Measurements from ENCODE around the gene KLHL40.

KLHL40 gene

DNA sequence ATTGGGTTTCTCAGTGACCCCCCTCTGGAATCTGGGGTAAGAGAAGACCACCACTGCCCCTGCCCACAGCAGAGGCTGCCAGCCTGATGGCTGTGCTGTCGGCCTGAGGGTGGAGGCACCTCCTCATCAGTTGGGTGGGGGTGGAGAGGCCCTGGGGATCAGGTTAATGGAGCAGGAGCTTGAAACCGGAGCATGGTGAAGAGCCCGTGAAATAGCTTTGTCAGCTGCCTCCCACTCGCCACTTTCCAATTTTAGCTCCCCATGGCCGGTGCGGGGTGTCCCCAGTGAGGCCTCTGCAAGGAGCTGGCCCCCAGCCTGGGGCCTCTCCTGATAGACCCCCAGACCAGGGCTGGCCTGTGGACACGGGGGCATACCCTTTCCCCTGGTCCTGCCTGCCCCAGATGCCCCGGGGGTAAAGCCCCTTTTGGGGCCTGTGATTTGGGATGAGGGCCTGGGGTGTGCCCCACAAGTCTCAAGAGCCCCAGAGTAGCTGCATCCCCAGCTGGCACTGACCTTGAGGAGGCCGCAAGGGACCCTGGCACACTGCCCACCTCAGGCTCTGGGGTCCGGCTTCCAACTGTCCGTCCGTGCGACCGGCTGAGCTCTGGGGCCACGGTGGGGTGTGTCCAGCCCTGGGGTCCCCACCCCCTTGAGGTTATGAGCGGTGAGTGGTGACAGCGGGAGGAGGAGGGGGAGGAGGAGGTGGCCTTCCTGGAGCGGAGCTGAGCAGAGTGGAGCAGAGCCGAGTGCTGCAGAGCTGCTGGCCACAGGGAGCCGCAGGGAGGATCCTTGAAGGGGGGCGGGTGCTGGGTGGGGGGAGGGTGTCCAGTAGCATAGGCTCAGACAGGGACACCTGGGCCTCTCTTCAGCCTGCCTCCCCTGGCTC is 17.0 kb downstream of the KLHL40 start, which contains the start of gene HHATL:
Gene HHATL, minus strand, starts transcription at position 733 of the 886 bp plus-strand sequence. CDS start 1,972 bp downstream, outside the sequence.
- peak in 40 of 56 donors; percentile 22 to 79 (median 51) for DNase-seq

DNA sequence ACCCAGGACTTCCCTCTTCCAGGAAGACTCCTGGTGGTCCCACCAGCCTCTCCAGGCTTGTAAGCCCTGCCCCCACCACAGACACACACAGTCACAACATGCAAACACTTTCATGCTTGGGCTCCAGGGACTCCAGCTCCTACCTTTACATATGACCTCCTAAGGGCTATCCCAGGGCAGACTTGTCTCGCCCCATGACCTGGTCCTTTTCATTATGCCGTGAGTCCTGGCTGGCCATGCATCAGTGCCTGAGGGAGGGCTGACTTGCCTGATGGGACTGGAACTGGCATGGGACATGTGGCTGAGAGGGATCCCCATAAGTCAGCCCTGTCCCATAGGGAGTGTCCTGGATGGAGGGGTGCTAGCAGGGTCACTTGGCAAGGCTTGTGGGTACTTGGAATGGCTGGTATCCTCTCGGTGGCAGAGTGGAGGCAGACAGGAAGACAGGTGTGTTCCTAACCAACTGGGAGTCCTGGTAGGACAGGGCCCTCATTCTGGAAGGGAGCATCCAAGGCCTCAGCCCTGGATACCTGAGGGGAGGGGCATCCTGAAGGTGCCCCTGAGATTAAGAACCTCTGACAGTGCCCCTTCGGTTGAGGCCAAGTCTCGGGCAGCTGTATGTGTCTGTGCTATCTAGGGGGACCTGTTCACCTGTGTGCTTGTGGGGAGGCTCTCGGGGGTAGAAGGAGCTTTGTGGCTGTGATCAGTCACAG is 17.8 kb downstream of the KLHL40 start:
- peak in 1 of 56 donors; percentile 61 for DNase-seq

DNA sequence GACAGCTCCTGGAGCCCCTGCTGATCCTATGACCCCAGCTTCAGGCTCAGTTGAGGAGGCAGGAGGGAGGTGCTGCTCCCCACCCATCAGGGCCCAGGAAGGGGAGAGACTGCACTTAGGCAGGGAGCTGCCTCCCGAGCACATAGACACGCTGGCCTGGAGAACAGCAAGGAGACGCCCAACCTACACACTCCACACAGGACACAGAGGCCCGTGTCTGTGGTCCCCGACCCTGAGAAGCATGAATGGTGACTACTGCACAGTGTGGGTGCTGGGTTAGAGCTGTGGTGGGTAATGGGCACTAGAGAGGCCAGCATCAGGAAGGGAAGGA is 18.3 kb downstream of the KLHL40 start:
- no peak for DNase-seq

DNA sequence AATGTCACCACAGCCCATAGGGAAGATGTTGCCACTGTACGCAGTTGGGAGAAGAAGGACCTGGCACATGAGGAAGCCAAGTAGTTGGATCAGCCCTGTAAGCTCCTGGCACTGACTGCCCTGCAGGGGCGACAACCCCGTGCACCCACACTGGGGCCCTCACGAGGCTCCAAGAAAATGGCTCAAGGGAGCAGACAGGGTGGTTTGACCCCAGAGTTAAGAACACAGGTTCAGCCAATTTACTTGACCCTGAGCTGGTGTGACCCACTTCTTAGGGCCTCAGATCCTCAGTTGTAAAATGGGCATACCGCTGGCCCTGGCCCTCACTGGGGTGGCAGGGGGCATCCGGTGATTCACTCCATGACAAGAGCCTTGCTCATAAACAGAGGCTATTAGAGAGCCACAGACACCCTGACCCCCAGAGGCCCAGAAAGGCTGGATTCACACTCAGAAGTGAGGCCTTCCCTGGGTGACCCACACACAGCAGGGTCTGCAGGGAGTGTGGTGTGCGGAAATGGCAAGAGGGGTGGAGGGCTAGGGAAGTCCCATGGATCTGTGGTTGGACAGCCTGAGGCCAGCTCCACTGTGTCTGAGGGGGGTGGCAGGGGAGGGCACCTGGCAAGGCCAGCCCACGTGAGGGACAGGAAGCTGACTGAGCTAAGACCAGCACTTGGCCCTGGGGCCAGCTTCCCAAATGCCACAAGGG is 19.0 kb downstream of the KLHL40 start:
- DNase-seq: no peak

DNA sequence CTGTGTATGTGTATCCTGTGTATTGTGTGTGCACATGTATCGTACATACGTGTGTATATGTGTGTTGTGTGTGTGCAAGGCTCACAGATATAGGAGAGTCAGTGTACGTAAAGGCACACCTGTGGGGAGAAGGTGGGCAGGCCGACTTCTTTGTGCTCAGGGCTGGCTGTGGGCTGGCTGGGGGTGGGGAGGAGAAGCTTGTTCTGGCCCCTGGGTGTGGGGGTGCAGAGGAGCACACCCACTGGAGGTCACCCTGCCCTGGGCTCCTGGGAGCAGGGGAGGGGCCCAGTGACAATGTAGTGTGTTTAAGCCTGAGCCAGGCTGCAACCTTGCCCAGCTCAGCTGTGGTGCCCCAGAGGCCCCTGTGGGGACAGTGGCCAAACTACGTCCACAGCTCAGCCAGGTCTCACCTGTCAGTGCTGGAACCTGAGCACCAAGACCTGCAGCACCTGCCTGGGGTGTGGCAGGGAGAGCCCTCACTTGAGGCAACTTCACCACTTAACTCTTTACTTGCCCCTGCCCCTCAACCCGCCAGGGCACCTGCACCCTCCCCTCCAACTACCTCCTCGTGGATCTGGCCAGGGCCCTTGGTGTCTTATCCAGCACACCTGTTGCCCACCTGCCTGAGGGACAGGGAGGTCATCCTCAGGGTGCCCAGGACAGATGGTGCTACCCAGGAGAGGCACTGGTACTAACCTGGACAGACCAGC is 19.9 kb downstream of the KLHL40 start:
- no peak for DNase-seq

DNA sequence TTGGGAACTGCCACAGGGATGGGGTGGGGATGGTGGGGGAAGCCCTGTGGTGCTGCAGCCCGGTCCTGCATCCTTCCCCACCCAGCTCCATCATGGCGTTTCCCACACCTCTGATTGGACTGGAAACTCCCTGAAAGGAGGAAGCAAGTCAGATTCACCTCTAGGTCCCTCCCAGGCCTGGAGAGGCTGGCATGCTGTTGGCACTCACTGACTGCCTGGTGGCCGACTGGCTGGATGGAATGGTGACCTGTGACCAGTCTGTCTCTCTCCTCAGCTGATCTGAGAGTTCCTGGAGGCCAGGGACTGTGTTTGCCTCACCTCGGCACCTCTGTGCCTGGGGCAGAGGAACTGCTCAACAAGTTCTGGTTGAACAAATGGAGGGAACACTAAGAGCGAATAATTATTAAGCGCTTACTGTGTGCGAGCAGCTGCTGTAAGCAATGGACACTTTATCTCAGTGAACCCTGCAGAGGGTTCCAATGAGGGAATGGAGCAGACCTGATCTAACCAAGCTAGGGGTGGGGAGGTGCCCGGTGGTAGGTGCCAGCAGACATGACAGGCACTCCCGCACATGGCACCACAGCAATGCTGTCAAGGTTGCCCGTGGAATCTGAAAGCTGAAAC is 20.7 kb downstream of the KLHL40 start:
- no peak for DNase-seq

DNA sequence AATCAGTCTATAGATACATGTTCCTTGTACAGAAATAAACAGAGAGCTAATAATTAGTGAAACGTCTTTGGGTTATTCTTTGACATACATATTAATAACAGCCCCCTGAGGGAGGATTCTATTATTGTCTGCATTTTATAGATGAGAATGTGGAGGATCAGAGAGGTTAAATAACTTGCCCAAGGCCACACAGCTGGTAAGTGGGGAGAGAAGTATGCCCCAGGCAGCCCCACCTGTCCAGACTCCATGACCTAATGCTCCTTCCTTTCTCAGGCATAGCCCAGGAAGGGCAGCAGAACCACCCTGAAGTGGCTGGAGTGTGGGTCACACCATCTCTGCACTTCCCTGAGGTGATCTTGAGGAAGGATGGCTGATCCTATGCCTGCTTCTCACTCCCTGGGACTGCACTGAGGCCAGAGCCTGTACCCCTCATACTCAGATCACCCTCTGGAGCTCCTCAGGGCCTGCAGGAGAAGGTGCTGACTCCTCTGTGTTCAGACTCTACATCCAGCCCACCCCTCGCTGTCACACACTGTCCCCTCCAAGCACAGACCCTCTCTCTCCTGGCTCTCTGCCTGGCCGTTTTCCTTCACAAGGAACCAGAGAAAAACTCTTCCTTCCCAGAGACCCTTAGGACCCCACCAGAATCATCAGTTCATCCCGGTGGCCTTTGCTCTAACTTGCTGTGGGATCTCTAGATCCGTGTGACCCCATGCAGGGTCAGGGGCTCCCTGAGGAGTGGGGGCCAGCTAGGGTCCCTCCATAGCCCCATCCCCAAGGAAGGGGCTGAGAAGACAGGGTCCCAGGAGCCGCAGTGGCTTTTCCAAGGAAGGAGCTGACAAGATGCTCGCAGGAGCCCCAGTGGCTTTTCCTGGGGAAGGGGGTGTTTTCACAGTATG is 21.6 kb downstream of the KLHL40 start:
- no peak for DNase-seq

DNA sequence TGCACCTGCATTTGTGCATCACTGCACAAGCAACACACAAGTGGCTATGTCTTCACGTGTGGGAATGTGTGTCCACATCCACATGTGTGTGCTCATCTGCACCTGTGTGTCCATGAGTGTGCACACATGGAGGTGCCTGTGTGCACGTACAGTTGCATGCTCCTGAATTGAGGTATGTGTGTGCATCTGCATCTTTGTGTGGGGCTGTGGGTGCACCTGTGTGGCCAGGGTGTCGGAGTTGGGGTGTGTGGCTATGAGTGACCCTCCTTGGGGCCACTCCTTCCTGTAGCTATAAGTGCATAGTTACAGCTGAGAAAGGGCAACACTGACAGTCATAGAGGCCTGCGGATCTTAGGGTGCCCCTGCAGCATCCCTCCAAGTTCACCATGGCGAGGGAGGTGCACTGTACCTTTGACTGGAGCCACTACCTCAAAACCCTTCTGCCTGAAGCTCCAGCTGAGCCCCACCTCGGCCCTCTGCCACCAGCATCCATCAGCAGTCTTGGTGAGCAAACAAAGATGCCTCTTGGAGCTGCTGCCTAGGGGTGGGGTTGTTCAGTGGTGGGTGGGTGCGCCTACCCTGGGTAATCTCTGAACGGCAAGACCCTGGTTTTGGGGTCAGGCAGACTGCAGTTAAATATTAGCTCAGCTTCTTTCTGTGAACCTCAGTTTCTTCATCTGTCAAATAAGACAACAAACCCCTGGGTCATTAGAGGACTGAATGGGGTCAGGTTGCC is 22.5 kb downstream of the KLHL40 start:
- no peak for DNase-seq

DNA sequence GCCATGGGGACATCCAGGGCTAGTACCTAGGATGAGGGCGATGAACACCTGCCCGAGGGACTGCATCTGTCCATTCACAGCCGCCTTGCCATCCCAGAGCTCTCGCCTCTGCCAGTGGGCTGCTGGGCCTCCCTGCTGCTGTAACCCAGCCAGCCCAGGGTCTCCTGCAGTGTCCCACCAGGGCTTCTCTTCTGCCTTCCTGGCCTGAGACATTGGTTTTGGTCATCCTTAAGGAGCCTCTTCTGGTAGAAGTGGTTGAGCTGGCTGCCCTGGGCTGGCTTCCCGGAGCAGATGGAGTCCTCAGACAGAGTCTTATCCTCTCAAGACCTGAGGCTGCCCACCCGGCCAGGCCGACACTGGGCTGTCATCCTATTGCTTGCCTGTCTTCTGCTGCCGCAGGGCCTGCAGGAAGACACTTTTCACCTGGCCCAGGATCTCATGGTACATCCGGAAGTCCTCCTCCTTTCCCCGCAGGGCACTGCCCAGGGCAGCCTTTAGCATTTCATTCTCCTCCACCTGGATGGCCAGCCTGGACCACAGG is 23.3 kb downstream of the KLHL40 start:
- no peak for DNase-seq

DNA sequence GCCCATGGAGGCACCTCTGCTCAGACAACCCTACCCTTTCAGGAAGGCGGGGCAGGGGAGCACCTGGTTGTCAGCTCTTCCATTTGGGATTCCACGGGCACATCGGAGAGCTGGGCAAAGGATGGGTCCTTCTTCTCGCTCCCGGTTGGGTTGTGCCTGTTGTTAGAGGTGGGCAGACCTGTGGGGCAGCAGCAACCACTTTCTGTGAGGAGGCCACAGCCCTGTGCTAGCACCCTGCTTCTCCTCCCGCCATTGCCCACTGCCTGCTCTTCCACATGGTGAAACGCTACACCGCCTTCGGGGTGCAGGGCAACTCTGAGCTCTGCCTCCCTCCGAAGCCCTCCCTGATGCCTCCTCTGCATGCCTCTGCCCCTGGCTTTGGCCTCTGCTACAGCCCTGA is 24.3 kb downstream of the KLHL40 start:
- no peak for DNase-seq

DNA sequence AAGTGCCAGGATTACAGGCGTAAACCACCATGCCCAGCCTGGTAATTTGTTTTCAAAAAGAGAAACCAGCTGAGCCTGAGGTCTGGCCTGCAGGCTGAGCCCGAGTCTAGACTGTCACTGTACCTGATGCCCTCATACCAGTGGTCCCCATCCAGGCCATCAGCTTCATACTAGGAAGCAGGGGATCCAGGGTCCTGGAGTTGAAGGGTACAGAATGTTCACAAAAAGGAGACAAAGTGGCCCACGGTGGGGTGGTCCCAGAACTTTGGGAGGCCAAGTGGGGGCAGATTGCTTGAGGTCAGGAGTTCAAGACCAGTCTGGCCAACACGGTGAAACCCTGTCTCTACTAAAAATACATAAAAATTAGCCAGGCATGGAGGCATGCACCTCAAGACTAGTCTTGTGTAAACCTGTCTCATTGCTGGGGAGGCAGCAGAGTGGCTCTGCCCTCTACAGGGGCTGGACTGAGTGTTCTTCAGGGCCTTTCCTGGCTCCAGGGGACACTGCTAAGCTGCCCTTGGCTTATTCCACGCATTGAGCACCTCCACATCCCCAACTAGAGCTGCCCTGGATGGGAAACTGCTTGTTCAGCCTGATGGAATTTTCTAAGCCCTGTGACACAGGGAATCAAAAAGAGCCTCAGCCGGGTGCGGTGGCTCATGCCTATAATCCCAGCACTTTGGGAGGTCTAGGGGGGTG is 25.1 kb downstream of the KLHL40 start:
- DNase-seq: no peak

DNA sequence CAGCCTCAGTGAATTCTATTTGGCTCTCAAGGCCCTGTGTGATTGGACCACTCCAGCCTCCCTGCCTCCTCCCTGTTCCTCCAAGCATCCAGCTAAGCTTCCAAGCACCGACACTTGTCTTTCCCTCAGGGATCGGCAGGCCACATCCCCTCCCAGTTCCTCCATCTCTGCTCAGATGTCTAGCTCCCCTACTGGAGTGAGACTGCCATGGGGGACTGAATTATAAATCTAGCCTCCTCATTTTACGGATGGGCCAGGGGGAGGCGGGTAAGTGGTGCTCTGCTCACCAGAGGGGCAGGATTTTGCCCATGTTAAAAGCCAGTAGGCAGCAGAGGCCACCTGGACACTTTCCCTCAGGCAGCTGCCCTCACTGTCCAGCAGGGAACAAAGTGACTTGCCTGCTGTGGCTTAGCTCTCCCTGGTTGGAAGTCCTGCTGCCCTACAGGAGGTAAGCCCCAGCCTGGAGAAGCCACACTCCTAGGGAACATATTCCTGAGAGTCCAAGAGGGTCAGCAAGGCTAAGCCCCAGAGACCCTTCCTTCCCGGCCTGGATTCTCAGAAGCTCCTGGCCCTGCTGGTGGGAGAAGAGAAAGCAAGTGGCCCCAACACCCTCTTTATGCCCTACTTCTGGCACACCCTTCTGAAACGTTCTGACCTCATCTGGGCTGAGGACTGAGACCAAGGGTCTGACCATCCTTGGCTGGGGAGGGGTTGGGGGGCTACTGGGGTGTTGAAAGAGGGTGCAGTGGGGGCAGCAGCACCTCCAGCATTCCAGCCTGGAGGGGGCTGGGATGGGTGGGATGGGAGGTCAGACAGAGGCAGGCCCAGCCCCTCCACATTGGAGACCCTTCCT is 26.4 kb downstream of the KLHL40 start:
- no peak for DNase-seq

DNA sequence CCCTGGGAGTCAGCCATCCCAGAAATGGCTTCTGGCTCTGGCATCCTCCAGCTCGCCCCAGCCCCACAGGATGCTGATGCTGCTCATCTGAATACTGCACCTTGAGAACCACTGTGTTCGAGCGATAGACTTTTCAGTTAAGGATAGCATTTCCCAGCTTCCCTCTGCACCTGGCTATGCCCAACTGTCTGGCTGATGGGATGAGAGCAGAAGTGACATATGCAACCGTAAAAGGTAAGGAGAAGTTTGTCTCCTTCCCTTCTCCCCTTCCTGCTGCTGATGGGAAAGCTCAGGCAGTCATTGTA is 27.0 kb downstream of the KLHL40 start:
- DNase-seq: no peak

DNA sequence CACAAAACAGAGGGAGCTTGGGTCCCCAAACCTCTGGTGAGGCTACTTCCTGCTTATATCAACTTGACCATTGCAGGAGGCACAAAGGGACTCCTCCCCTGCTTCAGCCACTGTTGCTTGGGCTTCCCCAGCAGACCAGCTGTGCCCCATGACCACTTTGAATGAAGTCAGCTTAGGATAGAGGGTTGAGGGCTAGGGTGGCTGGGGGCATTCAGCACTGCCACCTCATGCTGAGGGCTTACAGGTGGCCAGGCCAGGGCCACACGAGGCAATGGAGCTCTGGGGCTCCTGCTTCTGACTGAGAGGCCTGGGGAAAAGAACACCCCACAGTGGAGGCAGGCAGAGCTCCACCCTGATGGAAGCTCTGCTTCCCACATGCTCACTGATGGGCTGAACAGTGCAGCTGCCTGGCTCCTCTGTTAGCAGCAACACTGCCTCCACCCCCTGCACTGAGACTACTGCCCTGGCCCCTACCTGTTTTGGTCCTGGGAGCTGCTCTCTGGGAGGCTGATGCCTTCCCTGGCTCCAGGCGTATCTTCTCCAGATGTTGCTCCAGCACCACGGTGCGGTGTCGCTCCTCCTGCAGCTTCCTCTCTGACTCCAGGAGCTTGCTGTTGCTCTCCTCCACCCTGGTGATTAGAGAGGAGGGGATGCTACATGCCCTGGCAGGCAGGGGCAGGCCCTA is 27.5 kb downstream of the KLHL40 start:
- no peak for DNase-seq

DNA sequence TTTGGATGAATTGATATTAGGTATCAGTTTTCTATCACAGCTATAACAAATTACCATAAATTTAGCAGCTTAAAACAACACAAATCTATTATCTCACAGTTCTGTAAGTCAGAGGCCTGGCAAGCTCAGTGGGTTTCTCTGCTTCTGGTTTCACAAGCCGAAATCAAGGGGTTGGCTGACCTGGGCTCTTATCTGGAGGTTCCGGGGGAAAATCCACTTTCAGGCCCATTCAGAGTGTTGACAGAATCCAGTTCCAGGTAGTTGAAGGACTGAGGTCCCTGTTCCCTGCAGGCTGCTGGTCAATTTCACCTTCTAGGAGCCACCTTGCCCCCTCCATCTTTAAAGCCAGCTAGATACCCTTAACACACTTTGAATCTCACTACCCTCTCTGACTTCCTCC is 28.4 kb downstream of the KLHL40 start:
- DNase-seq: no peak

DNA sequence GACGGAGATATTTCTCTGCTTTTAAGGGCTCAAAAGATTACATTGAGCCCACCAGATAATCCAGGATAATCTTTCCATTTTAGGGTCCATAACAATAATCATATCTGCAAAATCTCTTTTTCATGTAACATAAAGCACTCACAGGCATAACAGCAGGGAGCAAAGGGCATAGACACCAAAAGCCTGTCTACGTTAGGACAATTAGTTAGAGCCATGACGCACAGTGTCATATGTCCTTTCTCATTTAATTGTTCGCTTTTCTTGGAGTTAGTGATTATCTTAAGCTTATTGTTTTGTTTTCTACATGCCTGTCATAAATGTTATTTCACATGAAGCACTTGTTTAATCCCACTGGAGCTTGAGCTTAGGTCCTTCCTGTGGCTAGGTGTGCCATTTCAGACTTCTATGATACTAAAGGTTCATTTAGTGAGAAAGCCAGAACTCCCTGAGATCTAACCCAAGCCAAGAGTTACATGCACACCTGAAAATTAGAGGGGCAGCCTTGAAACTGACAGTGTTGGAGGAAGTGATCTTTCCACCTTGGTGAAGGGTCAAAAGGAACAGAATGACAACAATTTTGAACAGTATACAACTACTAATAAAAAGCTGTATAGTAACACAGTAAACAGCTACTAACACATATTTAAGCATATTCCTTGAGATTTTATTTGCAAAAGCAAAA is 29.0 kb downstream of the KLHL40 start:
- no peak for DNase-seq

Data from nucleus accumbens (tissue), 56 donors.